HG03025 (cell line): ENCODE measurements around the gene PRDX5.

Experiments
- ATAC-seq: cut with Tn5 transposase; IDR thresholded peaks from one replicate; pipeline ENCODE4 v1.9.1; 2021; ENCODE audit warnings: mild to moderate bottlenecking, moderate library complexity; ENCODE audit not compliant: unreplicated experiment, low FRiP score

Gene PRDX5

DNA sequence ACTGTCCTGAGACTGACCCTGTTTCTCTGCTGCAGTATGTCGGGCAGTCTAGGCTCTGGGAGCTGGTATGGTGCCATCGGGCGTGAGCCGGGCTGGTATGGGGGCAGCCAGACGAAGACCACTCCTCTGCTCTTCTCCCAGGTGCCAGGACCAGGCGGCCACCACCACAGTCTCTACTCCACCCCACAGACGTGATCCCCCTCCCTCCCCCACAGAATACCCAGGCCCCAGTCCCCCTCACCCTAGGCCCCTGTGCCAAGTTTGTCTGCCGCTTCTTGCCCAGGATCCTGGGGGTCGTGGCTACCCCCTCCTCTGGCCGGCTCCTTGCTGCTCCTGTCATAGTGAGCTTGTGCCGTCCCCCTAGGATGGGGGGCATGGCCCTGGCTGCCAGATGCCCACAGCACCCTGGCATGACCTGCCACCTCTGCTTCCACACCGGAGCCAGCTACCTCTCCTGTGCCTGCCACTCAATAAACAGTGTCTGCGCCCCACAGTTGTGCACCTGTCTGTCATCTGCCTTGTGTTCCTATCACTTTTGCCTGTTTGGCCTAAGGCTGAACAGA, 28.8 kb upstream of the PRDX5 start:
- no peak for ATAC-seq

DNA sequence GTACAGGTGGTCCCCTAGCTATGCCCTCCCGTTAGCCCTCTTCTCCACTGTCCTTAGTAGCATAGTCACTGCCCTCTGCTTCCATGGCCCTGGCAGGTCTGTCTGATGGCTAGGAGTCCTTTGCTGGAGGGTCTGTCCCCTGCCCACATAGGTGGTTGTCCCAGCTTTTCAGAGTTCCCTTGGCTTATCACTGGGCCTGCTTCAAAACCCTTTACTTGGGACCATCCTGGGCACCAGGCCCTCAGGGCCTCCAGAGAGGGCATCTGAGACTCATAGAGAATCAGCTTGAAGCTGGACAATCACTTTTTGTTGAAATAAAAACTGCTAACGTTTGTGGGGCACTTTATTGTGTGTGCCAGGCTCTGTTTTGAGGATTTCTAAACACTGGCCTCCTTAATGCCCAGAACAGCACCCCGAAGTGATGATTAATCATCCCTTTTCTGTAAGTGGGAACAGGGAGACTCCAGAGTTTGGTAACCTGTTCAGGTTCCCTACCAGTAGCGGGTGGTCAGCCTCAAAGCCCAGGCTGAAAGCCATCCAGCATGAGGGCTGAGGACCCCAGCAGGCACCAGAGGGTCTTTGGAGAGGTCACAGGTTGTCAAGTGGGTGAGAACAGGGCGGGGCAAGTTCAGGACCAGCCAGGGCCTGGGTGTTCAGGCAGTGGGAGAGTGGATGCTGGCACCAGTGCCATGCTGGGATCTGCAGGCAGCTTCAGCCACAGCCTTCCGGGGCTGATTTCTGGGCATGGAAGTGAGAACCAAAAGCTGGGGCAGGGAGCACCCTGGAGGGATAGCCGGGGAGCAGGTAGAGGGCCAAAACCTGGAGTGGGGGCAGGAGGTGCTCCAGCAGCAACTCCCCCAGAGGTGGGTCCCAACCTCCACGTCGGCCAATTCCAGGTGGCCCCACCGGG, 27.3 kb upstream of the PRDX5 start:
- ATAC-seq = no peak

DNA sequence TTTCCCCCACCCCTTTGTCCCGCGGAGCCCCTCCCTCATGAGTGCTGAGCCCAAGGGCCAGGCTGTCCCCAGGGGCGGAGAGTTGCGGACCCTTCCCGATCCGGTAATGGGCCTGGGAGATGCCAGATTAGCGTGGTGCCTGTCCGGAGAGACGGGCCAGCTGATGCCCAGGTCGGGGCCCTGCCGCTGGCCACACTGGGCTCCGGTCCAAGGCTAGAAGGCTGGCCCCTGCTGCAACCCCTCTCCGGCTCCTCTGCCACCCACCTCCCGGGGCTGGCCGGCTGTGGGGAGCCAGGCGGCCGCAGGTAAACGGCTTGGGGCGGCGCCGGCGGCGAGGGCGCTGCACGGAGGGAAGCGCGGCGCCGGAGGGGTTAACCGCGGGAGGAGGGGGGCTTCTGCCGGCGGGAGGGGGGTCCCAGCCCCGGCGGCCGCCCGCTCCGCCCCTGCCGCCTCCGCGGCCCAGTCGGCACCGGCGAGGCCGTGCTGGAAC, 26.6 kb upstream of the PRDX5 start, which contains the start of gene KCNK4:
Gene KCNK4 (plus strand): TSS at position 41 of the 490 bp plus-strand sequence. CDS start 1,717 bp downstream, outside the sequence.
- no peak for ATAC-seq

DNA sequence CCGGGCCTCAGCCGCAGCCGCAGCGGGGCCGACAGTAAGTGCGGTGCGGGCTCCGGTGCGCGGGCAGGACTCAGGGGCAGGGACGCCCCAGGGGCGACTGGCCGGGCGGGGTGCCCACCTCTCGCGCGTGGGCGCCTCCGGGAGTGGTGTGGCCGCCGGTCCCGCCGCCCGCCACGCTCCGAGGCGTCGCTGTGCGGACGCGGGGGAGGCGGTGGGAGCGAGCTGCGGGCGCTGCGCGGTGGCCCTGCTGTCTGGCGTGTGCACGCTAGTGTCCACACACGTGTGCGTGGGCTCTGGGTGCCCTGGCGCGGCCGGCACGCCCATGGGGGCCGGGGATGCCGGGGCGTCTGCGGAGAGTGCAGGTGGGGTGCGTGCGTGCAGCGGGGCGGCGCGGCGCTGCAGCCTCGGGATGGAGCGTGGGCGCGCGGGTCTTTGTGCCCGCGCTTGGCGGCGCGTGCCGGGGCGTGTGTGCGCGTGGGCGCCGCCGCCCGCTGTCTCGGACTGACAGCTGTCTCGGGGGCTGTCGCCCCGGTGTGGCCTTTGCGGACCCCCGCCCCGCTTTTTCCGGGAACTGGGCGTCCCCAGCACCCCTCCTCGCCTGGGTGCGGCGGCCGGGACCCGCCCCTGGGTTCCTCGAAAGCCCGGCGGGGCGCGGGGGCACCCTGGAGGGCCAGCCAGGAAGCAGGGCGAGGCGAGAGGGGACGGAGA, 26.0 kb upstream of the PRDX5 start:
- ATAC-seq = no peak

DNA sequence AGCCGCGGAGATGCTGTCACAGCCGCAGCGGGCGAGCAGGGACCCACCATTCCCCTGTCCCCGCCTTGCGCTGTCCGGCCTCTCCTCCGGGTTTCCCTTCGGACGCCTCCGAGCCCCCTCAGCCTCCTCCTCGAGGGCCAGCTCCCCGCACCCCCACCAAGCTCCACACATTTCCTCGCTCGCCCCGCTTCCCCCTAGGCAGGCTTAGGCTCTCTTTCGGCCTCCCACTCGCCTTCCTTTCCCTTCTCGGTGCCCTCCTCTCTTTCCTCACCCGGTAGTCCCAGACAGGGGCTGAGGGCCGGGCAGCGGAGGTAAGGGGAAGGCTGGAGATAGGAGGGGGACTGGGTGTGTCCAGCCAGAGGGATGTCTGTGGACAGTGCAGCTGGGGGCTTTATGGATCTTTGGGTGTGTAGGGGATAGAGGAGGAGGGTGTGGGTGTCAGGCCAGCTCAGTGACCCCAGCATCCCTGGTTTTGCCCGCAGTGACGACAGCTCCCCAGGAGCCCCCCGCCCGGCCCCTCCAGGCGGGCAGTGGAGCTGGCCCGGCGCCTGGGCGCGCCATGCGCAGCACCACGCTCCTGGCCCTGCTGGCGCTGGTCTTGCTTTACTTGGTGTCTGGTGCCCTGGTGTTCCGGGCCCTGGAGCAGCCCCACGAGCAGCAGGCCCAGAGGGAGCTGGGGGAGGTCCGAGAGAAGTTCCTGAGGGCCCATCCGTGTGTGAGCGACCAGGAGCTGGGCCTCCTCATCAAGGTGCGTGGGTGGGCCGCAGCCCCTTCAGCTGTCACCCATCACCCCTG, 25.3 kb upstream of the PRDX5 start:
- ATAC-seq = no peak

DNA sequence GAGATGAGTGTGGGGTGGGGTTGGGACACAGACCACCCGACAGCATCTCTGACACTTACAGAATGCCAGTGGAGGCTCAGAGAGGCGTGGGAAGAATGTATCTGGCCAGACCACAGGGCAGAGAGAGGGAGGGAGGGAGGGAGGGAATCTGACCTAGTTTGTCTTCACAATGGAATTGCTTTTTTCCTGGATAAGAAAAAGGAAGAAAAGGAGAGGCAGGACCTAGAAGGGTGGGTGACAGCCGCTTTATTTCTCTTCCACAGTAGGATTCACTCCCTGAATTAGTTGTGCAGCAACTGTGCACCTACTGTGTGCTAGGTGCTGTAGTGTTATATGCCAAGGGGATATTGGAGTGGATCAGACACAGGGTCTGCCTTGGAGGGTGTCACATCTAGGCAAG, 23.1 kb upstream of the PRDX5 start:
- ATAC-seq = no peak

DNA sequence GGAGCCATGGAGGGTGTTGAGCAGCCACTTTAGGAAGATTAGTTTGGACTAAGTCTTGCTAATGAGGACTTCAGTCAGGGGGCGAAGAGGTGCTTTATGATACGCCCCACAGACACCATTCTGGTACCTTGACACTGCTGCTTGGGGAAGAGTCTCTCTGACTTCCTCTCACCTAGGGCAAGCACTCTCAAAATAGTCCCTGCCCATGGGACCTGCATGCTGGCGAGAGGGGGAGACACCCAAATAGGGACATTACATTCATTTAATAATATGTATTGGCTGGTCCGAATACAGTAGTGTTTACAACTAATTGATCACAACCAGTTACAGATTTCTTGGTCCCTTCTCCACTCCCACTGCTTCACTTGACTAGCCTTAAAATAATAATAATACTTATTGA, 22.2 kb upstream of the PRDX5 start:
- no peak for ATAC-seq

DNA sequence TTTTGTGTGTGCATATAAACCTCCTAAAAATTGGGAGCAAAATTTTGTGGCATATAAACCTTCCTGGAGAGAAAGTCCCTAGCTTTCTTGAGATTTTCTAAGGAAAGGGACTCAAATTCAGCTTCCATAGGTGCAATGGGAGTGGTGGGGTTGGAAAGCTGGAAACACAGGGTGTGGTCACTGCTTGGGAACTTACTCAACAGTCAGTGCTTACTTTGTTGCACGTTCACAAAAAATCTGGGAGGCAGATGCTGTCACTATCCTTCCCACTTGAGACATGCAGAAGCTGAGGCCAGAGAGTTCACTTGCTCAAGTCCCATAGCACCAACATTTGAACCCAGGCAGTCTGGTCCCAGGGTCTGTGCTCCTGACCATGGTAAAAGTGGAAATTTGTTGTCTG, 21.7 kb upstream of the PRDX5 start:
- no peak for ATAC-seq

DNA sequence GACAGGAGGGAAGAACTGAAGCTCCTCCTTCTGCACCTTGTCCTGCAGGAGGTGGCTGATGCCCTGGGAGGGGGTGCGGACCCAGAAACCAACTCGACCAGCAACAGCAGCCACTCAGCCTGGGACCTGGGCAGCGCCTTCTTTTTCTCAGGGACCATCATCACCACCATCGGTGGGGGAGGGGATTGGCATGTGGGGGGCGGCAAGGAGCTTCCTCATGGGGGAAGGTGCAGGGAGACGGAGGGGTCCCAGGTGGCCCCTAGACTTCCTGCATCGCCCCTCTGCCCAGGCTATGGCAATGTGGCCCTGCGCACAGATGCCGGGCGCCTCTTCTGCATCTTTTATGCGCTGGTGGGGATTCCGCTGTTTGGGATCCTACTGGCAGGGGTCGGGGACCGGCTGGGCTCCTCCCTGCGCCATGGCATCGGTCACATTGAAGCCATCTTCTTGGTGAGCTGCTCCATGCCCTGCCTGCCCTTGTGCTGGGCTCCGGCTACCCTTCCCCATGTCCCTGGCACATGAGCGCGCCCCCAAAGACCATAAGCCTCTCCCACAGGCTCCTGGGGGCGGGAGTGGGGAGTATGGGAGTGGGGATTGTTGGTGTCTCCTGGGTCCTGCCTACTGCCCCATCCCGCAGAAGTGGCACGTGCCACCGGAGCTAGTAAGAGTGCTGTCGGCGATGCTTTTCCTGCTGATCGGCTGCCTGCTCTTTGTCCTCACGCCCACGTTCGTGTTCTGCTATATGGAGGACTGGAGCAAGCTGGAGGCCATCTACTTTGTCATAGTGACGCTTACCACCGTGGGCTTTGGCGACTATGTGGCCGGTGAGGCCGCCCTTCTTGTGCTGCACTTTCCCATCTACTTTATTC, 20.9 kb upstream of the PRDX5 start:
- ATAC-seq = no peak

DNA sequence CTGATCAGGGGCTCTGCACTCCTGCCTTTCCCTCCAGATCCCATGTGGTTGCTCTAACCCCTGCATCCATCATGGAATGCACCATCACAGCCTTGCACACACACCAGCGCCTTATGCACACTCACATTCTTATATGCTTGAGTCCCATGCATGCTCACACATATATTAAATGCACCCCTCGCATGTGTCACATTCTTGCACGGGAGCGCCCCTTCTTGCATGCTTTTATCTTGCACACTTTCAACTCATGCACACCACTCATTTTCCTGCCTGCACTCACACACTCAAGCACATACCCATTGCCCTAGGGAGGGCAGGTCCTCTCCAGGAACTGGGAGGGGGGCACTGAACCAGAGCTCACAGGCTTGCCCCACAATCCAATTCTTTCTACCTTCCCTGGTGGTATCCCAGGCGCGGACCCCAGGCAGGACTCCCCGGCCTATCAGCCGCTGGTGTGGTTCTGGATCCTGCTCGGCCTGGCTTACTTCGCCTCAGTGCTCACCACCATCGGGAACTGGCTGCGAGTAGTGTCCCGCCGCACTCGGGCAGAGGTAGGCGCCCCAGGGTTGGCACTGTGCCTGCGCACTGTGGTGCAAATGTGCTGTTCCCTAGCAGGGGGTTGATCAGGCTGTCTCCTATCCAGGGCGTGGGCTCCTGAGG, 20.1 kb upstream of the PRDX5 start:
- no peak for ATAC-seq

DNA sequence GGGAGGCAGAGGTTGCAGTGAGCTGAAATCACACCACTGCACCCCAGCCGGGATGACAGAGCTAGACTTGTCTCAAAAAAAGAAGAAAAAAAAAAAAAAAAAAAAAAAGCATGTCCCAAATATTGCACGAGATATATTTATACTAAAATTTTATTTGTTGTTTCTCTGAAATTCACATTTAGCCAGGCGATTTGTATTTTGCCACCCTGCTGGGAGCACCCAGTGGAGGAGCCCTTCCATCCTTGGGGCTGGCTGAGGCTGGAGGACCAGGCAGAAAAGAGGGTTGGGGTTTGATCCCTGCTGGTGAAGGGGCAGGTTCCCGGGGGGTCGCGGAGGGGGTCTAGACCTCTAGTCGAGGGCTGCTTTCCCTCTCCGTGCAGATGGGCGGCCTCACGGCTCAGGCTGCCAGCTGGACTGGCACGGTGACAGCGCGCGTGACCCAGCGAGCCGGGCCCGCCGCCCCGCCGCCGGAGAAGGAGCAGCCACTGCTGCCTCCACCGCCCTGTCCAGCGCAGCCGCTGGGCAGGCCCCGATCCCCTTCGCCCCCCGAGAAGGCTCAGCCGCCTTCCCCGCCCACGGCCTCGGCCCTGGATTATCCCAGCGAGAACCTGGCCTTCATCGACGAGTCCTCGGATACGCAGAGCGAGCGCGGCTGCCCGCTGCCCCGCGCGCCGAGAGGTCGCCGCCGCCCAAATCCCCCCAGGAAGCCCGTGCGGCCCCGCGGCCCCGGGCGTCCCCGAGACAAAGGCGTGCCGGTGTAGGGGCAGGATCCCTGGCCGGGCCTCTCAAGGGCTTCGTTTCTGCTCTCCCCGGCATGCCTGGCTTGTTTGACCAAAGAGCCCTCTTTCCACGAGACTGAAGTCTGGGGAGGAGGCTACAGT, 18.7 kb upstream of the PRDX5 start:
- ATAC-seq = no peak

DNA sequence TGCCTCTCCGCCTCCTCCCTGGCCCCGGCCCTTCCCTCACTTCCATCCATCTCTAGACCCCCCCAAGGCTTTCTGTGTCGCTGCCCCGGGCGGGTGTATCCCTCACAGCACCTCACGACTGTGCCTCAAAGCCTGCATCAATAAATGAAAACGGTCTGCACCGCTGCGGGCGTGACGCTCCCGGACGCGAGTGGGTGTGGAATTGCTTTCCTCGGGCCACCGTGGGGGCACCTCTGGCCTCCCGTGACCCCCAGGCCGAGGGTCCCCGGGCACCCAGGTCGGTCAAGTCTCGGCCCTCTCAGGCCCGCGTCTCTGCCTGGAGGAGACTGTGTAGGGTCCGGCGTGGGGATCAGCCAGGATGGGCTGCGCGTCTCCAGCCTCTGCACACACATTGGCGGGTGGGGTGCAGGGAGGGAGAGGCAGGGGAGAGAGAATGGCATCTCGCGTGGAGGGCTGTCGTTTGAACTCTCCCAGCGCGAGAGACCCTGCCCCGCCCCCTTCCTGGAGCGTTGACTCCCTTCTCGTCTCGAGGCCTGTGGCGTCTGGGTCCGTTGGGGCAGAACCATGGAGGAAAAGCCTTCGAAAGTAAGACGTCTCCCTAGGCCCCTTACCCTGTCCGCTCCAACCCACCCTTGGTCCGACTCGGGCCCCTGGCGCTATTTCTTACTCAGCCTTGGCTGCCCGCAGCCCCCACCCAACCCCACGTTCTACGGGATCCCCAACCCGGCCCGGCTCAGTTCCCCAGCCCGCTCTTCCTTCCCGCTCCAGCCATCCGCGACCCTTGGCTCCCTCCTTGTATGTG, 17.9 kb upstream of the PRDX5 start, which contains the start of gene CATSPERZ:
Gene CATSPERZ (plus strand): TSS at position 512 of the 802 bp plus-strand sequence. CDS start 53 bp downstream, at position 565.
- no peak for ATAC-seq

DNA sequence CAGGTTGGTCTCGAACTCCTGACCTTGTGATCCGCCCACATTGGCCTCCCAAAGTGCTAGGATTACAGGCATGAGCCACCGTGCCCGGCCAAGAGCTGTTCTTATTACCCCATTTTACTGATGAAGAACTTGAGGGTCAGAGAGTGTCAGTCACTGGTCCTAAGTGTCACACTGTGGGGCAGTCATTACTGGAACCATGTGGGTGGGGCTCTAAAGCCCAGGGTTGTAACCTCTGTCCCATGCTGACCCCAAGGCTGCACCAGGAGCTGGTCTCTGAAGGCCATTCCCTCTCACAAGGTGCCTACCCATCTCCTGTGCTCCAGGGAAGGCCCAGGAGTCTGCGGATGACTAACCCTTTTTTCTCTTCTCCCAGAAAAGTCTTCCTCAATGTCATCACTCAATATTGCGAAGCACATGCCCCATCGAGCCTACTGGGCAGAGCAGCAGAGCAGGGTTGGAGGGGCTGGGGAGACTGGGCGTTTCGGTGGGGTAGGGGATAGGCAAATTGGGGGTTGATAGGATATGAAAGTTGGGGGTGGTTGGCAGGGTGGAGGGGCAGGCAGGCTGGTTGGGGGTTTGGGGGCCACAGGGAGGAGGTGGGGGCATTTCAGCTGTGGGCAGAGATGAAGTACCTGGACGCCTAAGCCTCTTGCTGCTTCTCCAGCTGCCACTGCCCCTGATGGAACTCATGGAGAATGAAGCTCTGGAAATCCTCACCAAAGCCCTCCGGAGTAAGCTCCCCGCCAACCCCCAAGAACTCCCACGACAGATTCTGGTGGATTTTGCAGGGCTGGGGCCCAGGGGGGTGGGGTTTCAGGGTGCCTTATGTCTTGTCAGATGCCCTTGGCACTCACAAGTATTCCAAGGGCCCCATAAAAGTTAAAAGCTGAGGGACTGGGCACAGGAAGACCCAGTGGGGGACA, 14.6 kb upstream of the PRDX5 start:
- ATAC-seq = no peak

DNA sequence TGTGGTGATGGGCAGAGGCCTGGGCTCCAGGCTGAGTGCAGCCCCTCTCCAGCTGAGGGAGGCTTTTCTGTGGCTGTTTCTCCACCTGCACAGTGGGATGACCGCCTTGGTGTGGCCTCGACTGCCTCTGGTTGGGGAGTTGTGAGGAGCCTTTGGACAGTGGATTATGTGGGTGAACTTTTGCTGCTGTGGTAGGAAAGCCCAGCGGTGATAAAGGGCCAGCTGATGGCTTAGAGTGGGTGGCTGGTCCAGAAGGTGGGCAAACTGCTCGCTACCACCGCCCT, 13.9 kb upstream of the PRDX5 start:
- no peak for ATAC-seq

DNA sequence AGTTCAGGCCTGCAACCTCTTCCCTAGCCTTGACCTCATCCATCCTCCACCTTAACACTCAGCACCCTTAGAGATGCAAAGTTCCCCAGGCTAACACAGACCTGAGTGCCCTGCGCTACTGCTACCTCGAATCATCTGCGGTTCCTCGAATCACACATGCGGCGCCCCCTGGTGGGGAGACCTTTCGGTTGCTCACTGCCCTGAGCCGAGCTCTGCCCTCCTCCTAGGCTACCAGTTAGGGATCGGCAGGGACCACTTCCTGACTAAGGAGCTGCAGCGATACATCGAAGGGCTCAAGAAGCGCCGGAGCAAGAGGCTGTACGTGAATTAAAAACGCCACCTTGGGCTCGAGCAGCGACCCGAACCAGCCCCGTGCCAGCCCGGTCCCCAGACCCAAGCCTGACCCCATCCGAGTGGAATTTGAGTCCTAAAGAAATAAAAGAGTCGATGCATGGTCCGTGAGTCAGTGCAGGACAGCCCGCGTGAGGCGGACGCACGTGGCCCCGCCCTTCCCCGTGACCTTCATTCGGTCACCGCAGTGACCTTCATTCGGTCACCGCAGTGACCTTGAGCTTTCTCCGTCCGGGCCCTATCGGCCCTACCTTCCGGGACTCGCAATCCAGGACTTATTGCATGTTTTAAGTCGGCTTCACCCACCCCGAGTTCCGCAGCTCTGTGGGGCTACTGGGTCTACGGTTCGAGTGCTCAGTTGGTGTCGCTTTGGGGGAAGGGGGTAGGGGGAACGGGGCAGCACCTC, 13.4 kb upstream of the PRDX5 start:
- peak; percentile 11 for ATAC-seq
